Tibial nerve (tissue), 3 donors: ENCODE measurements around the gene METTL23.

Experiments used
- CTCF ChIP-seq, 5 experiments: fragments of 200-600 bp in 3 of 5; fragments of 450-650 bp in 2 of 5; sonication (generic) in 3 of 5; IDR thresholded peaks; one replicate each; pipeline ENCODE4 v1.5.1; 2016 to 2019; ENCODE audit warnings: antibody characterized with exemption in 5 of 5, mild to moderate bottlenecking in 3 of 5, moderate library complexity in 2 of 5
- POLR2A ChIP-seq, 2 donors: fragments of 450-650 bp; IDR thresholded peaks; one replicate each; pipeline ENCODE4 v1.6.1; 2017; ENCODE audit warnings: antibody characterized with exemption in 2 of 2, mild to moderate bottlenecking in 2 of 2, moderate library complexity in 2 of 2

GRCh38 chr17:76732734-76733617 lies 6.3 kb downstream of the METTL23 start:
- TF ChIP-seq CTCF (IDR thresholded peaks at IDR 0.05) = no peak
- TF ChIP-seq POLR2A (IDR thresholded peaks at IDR 0.05) = no peak
